ENCODE measurements around the gene DUOXA2. TPM values are rescaled to one million over a fixed set of nuclear protein-coding genes. Genes with fewer than 3 reads are reported as not detected.

The DUOXA2 gene
- total and polyA plus RNA-seq, 5 donors from 2014 or later: not detected

- Histone ChIP-seq H3K27me3 (ENCODE audit: control insufficient read depth, insufficient read depth, low read length) (peaks cover 13% of the 10 kb centered on the region), H3K36me3 (ENCODE audit: control insufficient read depth, insufficient read depth, low read length) (no peaks in the 10 kb centered on the region), H3K4me3 (ENCODE audit: low read depth, low read length) (no peak overlapping the region), H3K4me1 (ENCODE audit: control insufficient read depth, insufficient read depth, low read length, poor library complexity, severe bottlenecking) (peaks cover 21% of the 10 kb centered on the region), H3K9me3 (ENCODE audit: control insufficient read depth in 2 of 2, low read length in 2 of 2) (no peaks in the 10 kb centered on the region), H3K27ac (ENCODE audit: insufficient read depth, low read length, poor library complexity, severe bottlenecking) (no peak overlapping the region)
- ATAC-seq (ENCODE audit: low read depth in 2 of 2) (no peak), DNase-seq (no peak)
- Mint-ChIP-seq H3K9me3 (peaks cover 0 to 3% (median 0%) of the 10 kb centered on the region in 7 donors), H3K36me3 (no peaks in the 10 kb centered on the region), H3K27ac (no peak overlapping the region), H3K4me3 (no peak overlapping the region), H3K27me3 (peaks cover 63% of the 10 kb centered on the region), H3K4me1 (peaks cover 0 to 23% (median 12%) of the 10 kb centered on the region in 4 donors)
Measured at GRCh38 chr15:45120081-45120972, 6.2 kb downstream of the DUOXA2 start.

DNA sequence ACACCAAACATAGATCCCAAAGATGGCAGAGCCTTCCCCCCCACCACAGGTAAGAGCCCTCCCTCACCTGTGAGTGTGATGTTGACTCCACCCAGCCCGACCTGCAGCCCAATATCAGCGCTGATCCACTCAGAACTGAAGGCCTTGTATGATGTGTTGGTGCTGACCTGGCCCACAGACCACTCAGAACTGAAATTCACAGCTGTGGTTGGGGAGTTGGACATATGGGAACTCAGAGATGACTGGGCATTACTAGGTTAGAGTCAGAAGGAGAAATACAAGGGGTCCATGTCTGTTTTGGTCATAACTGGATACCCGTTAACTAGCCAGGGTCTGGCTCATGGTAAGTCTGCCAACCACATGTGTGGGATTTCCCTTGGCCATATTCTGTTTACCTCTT, 6.9 kb downstream of the DUOXA2 start:
- Mint-ChIP-seq H3K9me3 (peaks cover 0 to 3% (median 0%) of the 10 kb centered on the region in 7 donors), H3K27ac (peak overlapping the region in 1 of 3 donors; percentile 49), H3K4me3 (no peak overlapping the region), H3K36me3 (no peaks in the 10 kb centered on the region), H3K27me3 (peaks cover 62% of the 10 kb centered on the region), H3K4me1 (peaks cover 0 to 20% (median 12%) of the 10 kb centered on the region in 4 donors)
- no peak overlapping the region for H3K4me3 ChIP-seq (ENCODE audit: low read depth, low read length)
- H3K9me3 ChIP-seq (ENCODE audit: control insufficient read depth in 2 of 2, low read length in 2 of 2): no peaks in the 10 kb centered on the region
- no peak overlapping the region for H3K27ac ChIP-seq (ENCODE audit: insufficient read depth, low read length, poor library complexity, severe bottlenecking)
- peaks cover 20% of the 10 kb centered on the region for H3K27me3 ChIP-seq (ENCODE audit: control insufficient read depth, insufficient read depth, low read length)
- H3K36me3 ChIP-seq (ENCODE audit: control insufficient read depth, insufficient read depth, low read length): no peaks in the 10 kb centered on the region
- DNase-seq (no peak), ATAC-seq (ENCODE audit: low read depth in 2 of 2) (no peak)
- peaks cover 20% of the 10 kb centered on the region for H3K4me1 ChIP-seq (ENCODE audit: control insufficient read depth, insufficient read depth, low read length, poor library complexity, severe bottlenecking)

GRCh38 chr15:45121706-45122417, 7.7 kb downstream of the DUOXA2 start:
- Histone ChIP-seq H3K27ac (ENCODE audit: insufficient read depth, low read length, poor library complexity, severe bottlenecking) (no peak overlapping the region), H3K36me3 (ENCODE audit: control insufficient read depth, insufficient read depth, low read length) (no peaks in the 10 kb centered on the region), H3K27me3 (ENCODE audit: control insufficient read depth, insufficient read depth, low read length) (peaks cover 23% of the 10 kb centered on the region), H3K9me3 (ENCODE audit: control insufficient read depth in 2 of 2, low read length in 2 of 2) (no peaks in the 10 kb centered on the region), H3K4me1 (ENCODE audit: control insufficient read depth, insufficient read depth, low read length, poor library complexity, severe bottlenecking) (peaks cover 12% of the 10 kb centered on the region), H3K4me3 (ENCODE audit: low read depth, low read length) (no peak overlapping the region)
- H3K36me3 Mint-ChIP-seq: no peaks in the 10 kb centered on the region
- no peak for DNase-seq
- H3K27ac Mint-ChIP-seq: no peak overlapping the region
- peaks cover 0 to 14% (median 10%) of the 10 kb centered on the region in 4 donors for H3K4me1 Mint-ChIP-seq
- peaks cover 0 to 3% (median 0%) of the 10 kb centered on the region in 7 donors for H3K9me3 Mint-ChIP-seq
- H3K27me3 Mint-ChIP-seq: peaks cover 61% of the 10 kb centered on the region
- no peak overlapping the region for H3K4me3 Mint-ChIP-seq
- no peak for ATAC-seq (ENCODE audit: low read depth in 2 of 2)

- H3K36me3 Mint-ChIP-seq: no peaks in the 10 kb centered on the region
- Histone ChIP-seq H3K27ac (ENCODE audit: insufficient read depth, low read length, poor library complexity, severe bottlenecking) (no peak overlapping the region), H3K4me1 (ENCODE audit: control insufficient read depth, insufficient read depth, low read length, poor library complexity, severe bottlenecking) (peaks cover 4% of the 10 kb centered on the region), H3K4me3 (ENCODE audit: low read depth, low read length) (no peak overlapping the region), H3K9me3 (ENCODE audit: control insufficient read depth in 2 of 2, low read length in 2 of 2) (no peaks in the 10 kb centered on the region), H3K36me3 (ENCODE audit: control insufficient read depth, insufficient read depth, low read length) (no peaks in the 10 kb centered on the region), H3K27me3 (ENCODE audit: control insufficient read depth, insufficient read depth, low read length) (peaks cover 25% of the 10 kb centered on the region)
- peaks cover 0 to 3% (median 0%) of the 10 kb centered on the region in 7 donors for H3K9me3 Mint-ChIP-seq
- peaks cover 0 to 6% (median 5%) of the 10 kb centered on the region in 4 donors for H3K4me1 Mint-ChIP-seq
- DNase-seq (no peak), ATAC-seq (ENCODE audit: low read depth in 2 of 2) (no peak)
- H3K27me3 Mint-ChIP-seq: peaks cover 57% of the 10 kb centered on the region
- H3K4me3 Mint-ChIP-seq: no peak overlapping the region
- H3K27ac Mint-ChIP-seq: no peak overlapping the region
Measured at GRCh38 chr15:45122719-45123118, 8.6 kb downstream of the DUOXA2 start.

DNA sequence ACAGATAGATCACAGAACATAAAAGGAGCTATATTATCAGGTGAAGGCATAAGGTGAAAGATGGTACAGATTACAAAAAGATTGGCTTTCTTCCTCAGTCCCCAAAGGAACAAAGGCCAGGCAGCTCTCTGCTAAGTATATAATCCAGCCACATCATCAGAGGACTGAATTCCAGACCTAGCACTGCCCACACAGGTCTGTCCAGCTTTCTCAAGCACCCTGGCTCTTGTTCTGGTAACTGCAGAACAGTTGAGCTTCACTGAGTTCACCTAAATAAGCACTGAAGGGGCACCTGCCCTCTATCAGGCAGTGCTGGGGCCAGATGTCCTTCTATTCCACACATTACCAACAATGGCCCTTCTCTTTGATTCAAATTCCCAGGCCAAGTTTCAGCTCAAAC, 9.3 kb downstream of the DUOXA2 start:
- no peak overlapping the region for H3K27ac Mint-ChIP-seq
- Histone ChIP-seq H3K9me3 (ENCODE audit: control insufficient read depth in 2 of 2, low read length in 2 of 2) (no peaks in the 10 kb centered on the region), H3K4me1 (ENCODE audit: control insufficient read depth, insufficient read depth, low read length, poor library complexity, severe bottlenecking) (no peaks in the 10 kb centered on the region), H3K36me3 (ENCODE audit: control insufficient read depth, insufficient read depth, low read length) (no peaks in the 10 kb centered on the region), H3K27ac (ENCODE audit: insufficient read depth, low read length, poor library complexity, severe bottlenecking) (no peak overlapping the region), H3K27me3 (ENCODE audit: control insufficient read depth, insufficient read depth, low read length) (peaks cover 32% of the 10 kb centered on the region), H3K4me3 (ENCODE audit: low read depth, low read length) (no peak overlapping the region)
- no peak overlapping the region for H3K4me3 Mint-ChIP-seq
- peaks cover 56% of the 10 kb centered on the region for H3K27me3 Mint-ChIP-seq
- no peaks in the 10 kb centered on the region for H3K36me3 Mint-ChIP-seq
- DNase-seq (no peak), ATAC-seq (ENCODE audit: low read depth in 2 of 2) (no peak)
- peaks cover 0 to 3% (median 0%) of the 10 kb centered on the region in 4 donors for H3K4me1 Mint-ChIP-seq
- H3K9me3 Mint-ChIP-seq: peaks cover 0 to 1% (median 0%) of the 10 kb centered on the region in 7 donors

GRCh38 chr15:45126535-45127158, 12.5 kb downstream of the DUOXA2 start:
- Histone ChIP-seq H3K4me3 (ENCODE audit: low read depth, low read length) (no peak overlapping the region), H3K9me3 (ENCODE audit: control insufficient read depth in 2 of 2, low read length in 2 of 2) (no peaks in the 10 kb centered on the region), H3K27ac (ENCODE audit: insufficient read depth, low read length, poor library complexity, severe bottlenecking) (no peak overlapping the region), H3K27me3 (ENCODE audit: control insufficient read depth, insufficient read depth, low read length) (peaks cover 47% of the 10 kb centered on the region), H3K36me3 (ENCODE audit: control insufficient read depth, insufficient read depth, low read length) (no peaks in the 10 kb centered on the region), H3K4me1 (ENCODE audit: control insufficient read depth, insufficient read depth, low read length, poor library complexity, severe bottlenecking) (peaks cover 9% of the 10 kb centered on the region)
- ATAC-seq (ENCODE audit: low read depth in 2 of 2) (peak; percentile 57 to 70), DNase-seq (peak; percentile 20 to 50 (median 47))
- no peaks in the 10 kb centered on the region for H3K36me3 Mint-ChIP-seq
- peaks cover 0 to 1% (median 0%) of the 10 kb centered on the region in 7 donors for H3K9me3 Mint-ChIP-seq
- H3K27ac Mint-ChIP-seq: peak overlapping the region in 1 of 3 donors; percentile 16
- peaks cover 53% of the 10 kb centered on the region for H3K27me3 Mint-ChIP-seq
- no peak overlapping the region for H3K4me3 Mint-ChIP-seq
- H3K4me1 Mint-ChIP-seq: peaks cover 0 to 14% (median 2%) of the 10 kb centered on the region in 4 donors

DNA sequence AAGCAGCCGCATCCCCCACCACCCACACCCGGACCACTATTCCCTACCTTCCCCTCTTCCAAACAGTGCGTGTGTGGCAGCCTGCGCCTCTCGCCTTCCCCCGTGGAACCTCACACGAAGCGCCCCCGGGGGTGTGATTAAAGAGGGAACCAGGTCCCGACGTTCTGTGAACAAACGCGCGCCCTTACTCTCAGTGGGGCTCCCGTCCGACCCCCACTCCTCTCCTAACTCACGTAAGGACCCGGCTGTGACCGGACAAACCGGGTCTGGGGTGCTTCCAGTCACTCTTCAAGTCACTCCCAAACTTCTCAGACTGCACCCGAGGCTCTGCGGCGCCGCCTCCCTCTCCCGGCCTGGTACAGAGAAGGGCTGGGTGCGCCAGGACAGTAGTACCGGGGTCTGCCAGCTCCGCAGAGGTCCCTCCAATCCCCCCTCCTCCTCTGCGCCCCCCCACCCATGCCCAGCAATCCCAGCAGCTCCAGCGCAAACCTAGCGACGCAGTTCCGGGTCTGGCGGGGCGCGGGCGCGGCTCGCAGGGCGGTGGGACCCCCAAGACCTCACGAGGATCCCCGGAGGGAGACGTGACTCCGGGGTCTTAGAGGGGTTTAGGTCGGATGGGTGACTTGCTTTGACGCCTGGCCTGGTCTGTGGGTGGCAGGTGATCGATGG, 15.0 kb downstream of the DUOXA2 start:
- no peak for ATAC-seq (ENCODE audit: low read depth in 2 of 2)
- H3K9me3 Mint-ChIP-seq: peaks cover 0 to 3% (median 0%) of the 10 kb centered on the region in 7 donors
- Histone ChIP-seq H3K4me3 (ENCODE audit: low read depth, low read length) (no peak overlapping the region), H3K27me3 (ENCODE audit: control insufficient read depth, insufficient read depth, low read length) (peaks cover 59% of the 10 kb centered on the region), H3K9me3 (ENCODE audit: control insufficient read depth in 2 of 2, low read length in 2 of 2) (no peaks in the 10 kb centered on the region), H3K36me3 (ENCODE audit: control insufficient read depth, insufficient read depth, low read length) (no peaks in the 10 kb centered on the region), H3K27ac (ENCODE audit: insufficient read depth, low read length, poor library complexity, severe bottlenecking) (no peak overlapping the region), H3K4me1 (ENCODE audit: control insufficient read depth, insufficient read depth, low read length, poor library complexity, severe bottlenecking) (peaks cover 9% of the 10 kb centered on the region)
- H3K27ac Mint-ChIP-seq: no peak overlapping the region
- peaks cover 73% of the 10 kb centered on the region for H3K27me3 Mint-ChIP-seq
- H3K36me3 Mint-ChIP-seq: no peaks in the 10 kb centered on the region
- no peak for DNase-seq
- peaks cover 0 to 14% (median 2%) of the 10 kb centered on the region in 4 donors for H3K4me1 Mint-ChIP-seq
- peak overlapping the region in 1 of 4 donors; percentile 55 for H3K4me3 Mint-ChIP-seq

All from CD4-positive, CD25-positive, alpha-beta regulatory T cell (primary cell).